Measurements from ENCODE around the gene FAM20A. TPM values are rescaled to one million over a fixed set of nuclear protein-coding genes. Genes with fewer than 3 reads are reported as not detected.

Gene FAM20A
- total and polyA plus RNA-seq, 4 donors, result 14.9 to 72.0 (median 58.6) TPM

DNA sequence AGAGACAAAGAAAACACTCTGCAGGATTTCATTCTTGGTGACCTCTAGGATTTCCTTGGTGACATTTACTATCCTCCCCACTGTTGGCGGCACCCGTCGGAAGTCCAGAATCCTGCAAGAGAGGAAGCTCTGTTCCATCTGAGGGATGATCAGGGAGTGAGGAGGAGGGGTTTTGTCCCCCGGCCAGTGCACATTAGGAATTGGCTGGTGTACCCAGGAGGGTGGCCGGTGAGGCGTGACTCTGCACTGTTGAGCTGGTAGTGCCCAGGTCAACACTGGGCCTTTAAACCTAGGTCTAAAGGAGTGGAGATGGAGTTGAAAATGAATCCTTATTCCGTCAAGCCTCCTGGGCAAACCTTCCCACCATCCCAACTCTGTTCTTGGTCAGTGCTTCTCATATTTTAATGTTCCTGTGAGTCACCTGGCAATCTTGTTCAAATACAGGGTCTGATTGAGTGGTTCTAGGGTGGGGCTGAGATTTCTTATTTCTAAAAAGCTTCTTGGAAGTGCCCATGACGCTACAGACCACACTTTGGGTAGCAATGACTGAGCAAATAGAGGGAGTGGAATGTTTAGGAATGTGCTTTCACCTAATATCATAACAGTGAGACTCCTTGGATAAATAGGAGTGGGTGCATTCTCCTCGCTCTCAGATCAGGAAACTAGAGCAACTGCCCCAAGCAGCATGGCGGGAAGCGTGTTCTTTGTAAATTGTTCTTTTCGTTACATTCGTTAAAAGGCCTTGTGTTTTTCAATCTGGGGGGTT, 58.3 kb downstream of the FAM20A start:
- no peak overlapping the region for H3K27ac ChIP-seq (ENCODE audit: low read depth in 1 of 2, low read length in 2 of 2)
- peaks cover 2 to 47% (median 41%) of the 10 kb centered on the region in 4 donors for H3K36me3 ChIP-seq (ENCODE audit: control insufficient read depth in 4 of 4, insufficient read depth in 3 of 4, low read depth in 1 of 4, low read length in 3 of 4)

GRCh38 chr17:68541816-68542215, 59.4 kb downstream of the FAM20A start:
- 93% methylated on average over 6 of the region's 6 CpGs for WGBS
- Histone ChIP-seq H3K27ac (ENCODE audit: low read depth in 1 of 2, low read length in 2 of 2) (peak overlapping the region in 1 of 2 donors; percentile 94), H3K4me3 (ENCODE audit: low read depth in 1 of 3, low read length in 3 of 3) (no peak overlapping the region), H3K27me3 (ENCODE audit: control insufficient read depth in 4 of 4, insufficient read depth in 4 of 4, low read length in 3 of 4) (no peaks in the 10 kb centered on the region), H3K36me3 (ENCODE audit: control insufficient read depth in 4 of 4, insufficient read depth in 3 of 4, low read depth in 1 of 4, low read length in 3 of 4) (peaks cover 4 to 54% (median 47%) of the 10 kb centered on the region in 4 donors), H3K4me1 (ENCODE audit: control insufficient read depth in 4 of 4, insufficient read depth in 4 of 4, low read length in 3 of 4) (peaks cover 0 to 32% (median 21%) of the 10 kb centered on the region in 4 donors), H3K9ac (ENCODE audit: low read depth in 1 of 2, low read length in 2 of 2) (no peak overlapping the region), H3K9me3 (ENCODE audit: control insufficient read depth in 4 of 4, low read length in 3 of 4) (no peaks in the 10 kb centered on the region)
- DNase-seq (ENCODE audit: low spot score), result no peak
- TF ChIP-seq YY1 (IDR thresholded peaks at IDR 0.05), result no peak
- TF ChIP-seq ZBTB33 (IDR thresholded peaks at IDR 0.05), result no peak
- no peak for TF ChIP-seq NR2F2 (IDR thresholded peaks at IDR 0.05)
- no peak for TF ChIP-seq CTCF (IDR thresholded peaks at IDR 0.05; ENCODE audit: low read depth, low read length, missing input control)
- no peak for TF ChIP-seq EGR1 (IDR thresholded peaks at IDR 0.05; ENCODE audit: low read depth in 2 of 2)
- TF ChIP-seq FOXA1 (IDR thresholded peaks at IDR 0.05), result no peak
- TF ChIP-seq REST (IDR thresholded peaks at IDR 0.05), result no peak
- no peak for TF ChIP-seq FOXA2 (IDR thresholded peaks at IDR 0.05)
- no peak for TF ChIP-seq TAF1 (conservative IDR thresholded peaks at IDR 0.05)

More for the DNA sequence above, 58.3 kb downstream of the FAM20A start:
- Histone ChIP-seq H3K27me3 (ENCODE audit: control insufficient read depth in 4 of 4, insufficient read depth in 4 of 4, low read length in 3 of 4) (no peaks in the 10 kb centered on the region), H3K9ac (ENCODE audit: low read depth in 1 of 2, low read length in 2 of 2) (no peak overlapping the region), H3K9me3 (ENCODE audit: control insufficient read depth in 4 of 4, low read length in 3 of 4) (no peaks in the 10 kb centered on the region), H3K4me3 (ENCODE audit: low read depth in 1 of 3, low read length in 3 of 3) (no peak overlapping the region), H3K4me1 (ENCODE audit: control insufficient read depth in 4 of 4, insufficient read depth in 4 of 4, low read length in 3 of 4) (peaks cover 0 to 32% (median 21%) of the 10 kb centered on the region in 4 donors)
- WGBS, result 94% methylated on average over 13 of the region's 13 CpGs
- DNase-seq (ENCODE audit: low spot score), result no peak
- TF ChIP-seq EGR1 (IDR thresholded peaks at IDR 0.05; ENCODE audit: low read depth in 2 of 2), result no peak
- no peak for TF ChIP-seq RXRA (IDR thresholded peaks at IDR 0.05)
- TF ChIP-seq GABPA (IDR thresholded peaks at IDR 0.05 in 1 of 2, conservative IDR thresholded peaks at IDR 0.05 in 1 of 2), result no peak
- TF ChIP-seq ZBTB33 (IDR thresholded peaks at IDR 0.05), result no peak
- TF ChIP-seq, protein P1, sequence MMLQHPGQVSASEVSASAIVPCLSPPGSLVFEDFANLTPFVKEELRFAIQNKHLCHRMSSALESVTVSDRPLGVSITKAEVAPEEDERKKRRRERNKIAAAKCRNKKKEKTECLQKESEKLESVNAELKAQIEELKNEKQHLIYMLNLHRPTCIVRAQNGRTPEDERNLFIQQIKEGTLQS (IDR thresholded peaks at IDR 0.05), result no peak
- no peak for TF ChIP-seq NR2F2 (IDR thresholded peaks at IDR 0.05)
- no peak for TF ChIP-seq HNF4G (IDR thresholded peaks at IDR 0.05)
- TF ChIP-seq JUND (IDR thresholded peaks at IDR 0.05), result no peak
- no peak for TF ChIP-seq FOXA2 (IDR thresholded peaks at IDR 0.05)
- no peak for TF ChIP-seq RAD21 (IDR thresholded peaks at IDR 0.05)
- TF ChIP-seq HNF4A (conservative IDR thresholded peaks at IDR 0.05), result no peak
